ENCODE measurements around the gene AAR2. TPM values are rescaled to one million over a fixed set of nuclear protein-coding genes. Genes with fewer than 3 reads are reported as not detected.

Gene AAR2
- total RNA-seq, 2 donors from 2014 or later: 22.1 to 29.1 TPM

DNA sequence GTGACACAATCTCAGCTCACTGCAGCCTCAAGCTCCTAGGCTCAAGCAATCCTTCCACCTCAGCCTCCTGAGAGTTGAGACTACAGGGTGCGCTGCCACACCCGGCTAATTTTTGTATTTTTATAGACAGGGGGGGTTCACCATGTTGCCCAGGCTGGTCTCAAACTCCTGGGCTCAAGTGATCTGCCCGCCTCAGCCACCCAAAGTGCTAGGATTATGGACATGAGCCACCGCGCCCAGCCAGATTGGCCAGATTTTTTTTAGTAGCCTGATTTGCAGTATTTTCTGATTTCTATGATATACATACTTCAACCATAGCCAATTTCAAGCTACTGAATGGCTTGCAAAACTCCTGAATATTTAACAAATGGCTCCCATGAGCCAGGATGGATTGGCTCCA, 48.5 kb downstream of the AAR2 start:
- ATAC-seq (ENCODE audit: insufficient number of reproducible peaks, low FRiP score, low read depth): no peak
- Histone ChIP-seq H3K9me3 (no peaks in the 10 kb centered on the region), H3K4me3 (no peak overlapping the region), H3K27me3 (replicated peaks; ENCODE audit: insufficient read depth) (no peaks in the 10 kb centered on the region), H3K27ac (no peak overlapping the region), H3K36me3 (no peaks in the 10 kb centered on the region), H3K4me1 (ENCODE audit: control insufficient read depth in 1 of 2, low read depth in 2 of 2) (no peaks in the 10 kb centered on the region)
- TF ChIP-seq, protein P1, sequence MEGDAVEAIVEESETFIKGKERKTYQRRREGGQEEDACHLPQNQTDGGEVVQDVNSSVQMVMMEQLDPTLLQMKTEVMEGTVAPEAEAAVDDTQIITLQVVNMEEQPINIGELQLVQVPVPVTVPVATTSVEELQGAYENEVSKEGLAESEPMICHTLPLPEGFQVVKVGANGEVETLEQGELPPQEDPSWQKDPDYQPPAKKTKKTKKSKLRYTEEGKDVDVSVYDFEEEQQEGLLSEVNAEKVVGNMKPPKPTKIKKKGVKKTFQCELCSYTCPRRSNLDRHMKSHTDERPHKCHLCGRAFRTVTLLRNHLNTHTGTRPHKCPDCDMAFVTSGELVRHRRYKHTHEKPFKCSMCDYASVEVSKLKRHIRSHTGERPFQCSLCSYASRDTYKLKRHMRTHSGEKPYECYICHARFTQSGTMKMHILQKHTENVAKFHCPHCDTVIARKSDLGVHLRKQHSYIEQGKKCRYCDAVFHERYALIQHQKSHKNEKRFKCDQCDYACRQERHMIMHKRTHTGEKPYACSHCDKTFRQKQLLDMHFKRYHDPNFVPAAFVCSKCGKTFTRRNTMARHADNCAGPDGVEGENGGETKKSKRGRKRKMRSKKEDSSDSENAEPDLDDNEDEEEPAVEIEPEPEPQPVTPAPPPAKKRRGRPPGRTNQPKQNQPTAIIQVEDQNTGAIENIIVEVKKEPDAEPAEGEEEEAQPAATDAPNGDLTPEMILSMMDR (IDR thresholded peaks at IDR 0.05): no peak
- DNase-seq (ENCODE audit: low spot score): no peak

GRCh38 chr20:36285746-36286447, 49.6 kb downstream of the AAR2 start:
- Histone ChIP-seq H3K4me1 (ENCODE audit: control insufficient read depth in 1 of 2, low read depth in 2 of 2) (no peaks in the 10 kb centered on the region), H3K9me3 (no peaks in the 10 kb centered on the region), H3K27ac (no peak overlapping the region), H3K27me3 (replicated peaks; ENCODE audit: insufficient read depth) (no peaks in the 10 kb centered on the region), H3K36me3 (no peaks in the 10 kb centered on the region), H3K4me3 (no peak overlapping the region)
- ATAC-seq (ENCODE audit: insufficient number of reproducible peaks, low FRiP score, low read depth) (no peak), DNase-seq (ENCODE audit: low spot score) (no peak)
- TF ChIP-seq, protein P1 (IDR thresholded peaks at IDR 0.05): no peak

- ATAC-seq (ENCODE audit: insufficient number of reproducible peaks, low FRiP score, low read depth): no peak
- TF ChIP-seq, protein P1 (IDR thresholded peaks at IDR 0.05): no peak
- no peak for DNase-seq (ENCODE audit: low spot score)
- Histone ChIP-seq H3K36me3 (no peaks in the 10 kb centered on the region), H3K9me3 (no peaks in the 10 kb centered on the region), H3K27ac (no peak overlapping the region), H3K4me1 (ENCODE audit: control insufficient read depth in 1 of 2, low read depth in 2 of 2) (no peaks in the 10 kb centered on the region), H3K27me3 (replicated peaks; ENCODE audit: insufficient read depth) (no peaks in the 10 kb centered on the region), H3K4me3 (no peak overlapping the region)
These were observed 61.4 kb downstream of the AAR2 start for GRCh38 chr20:36297656-36298055.

DNA sequence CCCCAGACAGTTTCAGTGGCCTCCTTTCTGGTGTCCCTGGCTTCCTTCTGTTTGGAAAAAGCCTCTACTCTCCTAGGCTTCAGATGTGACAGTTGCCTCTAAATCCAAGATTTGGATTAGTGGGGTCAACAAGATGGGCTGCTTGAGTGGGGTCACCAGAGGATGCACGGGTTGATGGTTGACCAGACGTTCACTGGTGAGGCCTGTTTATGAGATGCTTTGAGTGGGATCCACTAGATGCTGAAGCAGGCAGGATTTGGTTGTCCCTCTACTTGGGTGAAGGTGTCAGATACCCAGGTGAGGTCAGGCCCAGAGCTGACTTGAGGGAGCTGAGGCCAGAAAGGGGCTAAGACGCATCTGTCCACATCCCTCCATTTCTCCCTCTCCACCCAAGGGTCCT, 61.8 kb downstream of the AAR2 start:
- H3K27ac ChIP-seq: no peak overlapping the region
- ATAC-seq (ENCODE audit: insufficient number of reproducible peaks, low FRiP score, low read depth): no peak
- no peaks in the 10 kb centered on the region for H3K27me3 ChIP-seq (replicated peaks; ENCODE audit: insufficient read depth)
- no peaks in the 10 kb centered on the region for H3K9me3 ChIP-seq
- TF ChIP-seq, protein P1 (IDR thresholded peaks at IDR 0.05): no peak
- H3K4me1 ChIP-seq (ENCODE audit: control insufficient read depth in 1 of 2, low read depth in 2 of 2): no peaks in the 10 kb centered on the region
- no peak for DNase-seq (ENCODE audit: low spot score)
- H3K36me3 ChIP-seq: no peaks in the 10 kb centered on the region
- no peak overlapping the region for H3K4me3 ChIP-seq

DNA sequence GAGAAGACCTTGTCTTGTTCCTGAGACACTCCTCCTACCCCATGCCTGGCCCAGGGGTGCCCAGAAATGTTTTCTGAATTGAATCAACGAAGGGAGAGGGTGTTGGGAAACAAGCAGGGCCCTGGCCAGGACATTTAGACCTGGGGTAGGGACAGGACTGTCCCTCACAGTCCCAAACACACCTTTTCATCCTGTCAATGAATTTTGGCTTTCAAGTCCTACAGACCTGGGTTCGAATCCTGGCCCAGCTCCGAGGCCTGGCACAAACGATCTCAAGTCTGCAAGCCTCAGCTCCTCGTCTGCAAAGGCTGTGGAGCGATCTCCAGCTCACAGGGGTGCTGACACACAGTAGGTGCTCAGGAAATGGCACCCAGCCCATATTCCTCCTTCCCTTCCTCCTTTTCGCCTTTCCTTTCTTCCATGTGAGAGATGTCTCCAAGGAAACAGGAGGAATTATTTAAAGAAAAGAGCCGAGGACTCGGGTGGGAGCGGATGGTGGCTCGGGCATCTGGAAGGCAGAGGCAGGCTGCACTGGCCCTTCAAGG, 62.6 kb downstream of the AAR2 start:
- ATAC-seq (ENCODE audit: insufficient number of reproducible peaks, low FRiP score, low read depth) (no peak), DNase-seq (ENCODE audit: low spot score) (no peak)
- Histone ChIP-seq H3K27me3 (replicated peaks; ENCODE audit: insufficient read depth) (no peaks in the 10 kb centered on the region), H3K36me3 (no peaks in the 10 kb centered on the region), H3K4me3 (no peak overlapping the region), H3K27ac (no peak overlapping the region), H3K4me1 (ENCODE audit: control insufficient read depth in 1 of 2, low read depth in 2 of 2) (no peaks in the 10 kb centered on the region), H3K9me3 (no peaks in the 10 kb centered on the region)
- TF ChIP-seq, protein P1 (IDR thresholded peaks at IDR 0.05): no peak
